ENCODE data around the gene CD300LG. TPM values are rescaled to one million over a fixed set of nuclear protein-coding genes. Genes with fewer than 3 reads are reported as not detected.

Gene CD300LG
- polyA plus RNA-seq, 4 donors = 0.30 to 2.0 (median 0.81) TPM; not detected in 1

DNA sequence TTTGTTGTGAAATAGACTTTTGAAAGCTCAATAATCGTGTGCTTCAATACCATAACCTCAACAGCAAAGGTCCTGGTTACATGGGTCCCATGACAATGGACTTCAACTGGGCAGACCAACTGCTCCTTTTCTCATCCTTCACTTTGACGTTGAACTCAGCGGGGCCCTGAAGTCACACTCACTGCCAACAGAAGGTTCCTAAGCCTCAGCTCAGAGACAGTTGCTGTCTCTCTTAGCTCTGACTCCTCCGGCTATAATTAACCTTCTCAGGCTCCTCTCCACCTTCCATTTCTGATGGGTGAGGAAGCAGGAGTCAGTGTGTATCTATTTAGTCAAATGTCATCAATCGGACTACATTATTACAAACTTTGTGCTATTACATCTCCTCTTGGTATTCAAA is 37.9 kb upstream of the CD300LG start:
- WGBS, 3 donors = 90 to 94% (median 91%) methylated on average over 5 of the region's 5 CpGs
- FAIRE-seq = no peak
- Histone ChIP-seq H3K27ac (ENCODE audit: low read depth in 1 of 3, low read length in 2 of 3) (no peak overlapping the region), H3K4me1 (ENCODE audit: control insufficient read depth in 3 of 3, insufficient read depth in 2 of 3, low read depth in 1 of 3, low read length in 2 of 3) (no peaks in the 10 kb centered on the region), H3K9me3 (ENCODE audit: control insufficient read depth in 2 of 2, insufficient read depth in 1 of 2, low read depth in 1 of 2, low read length in 1 of 2) (no peaks in the 10 kb centered on the region), H3K36me3 (ENCODE audit: control insufficient read depth in 3 of 3, insufficient read depth in 2 of 3, low read depth in 1 of 3, low read length in 3 of 3) (peaks cover 0 to 6% (median 0%) of the 10 kb centered on the region in 3 donors), H3K27me3 (ENCODE audit: control insufficient read depth in 3 of 3, insufficient read depth in 3 of 3, low read length in 3 of 3) (no peaks in the 10 kb centered on the region), H3K4me3 (ENCODE audit: low read depth in 1 of 3, low read length in 3 of 3) (no peak overlapping the region)
- no peak for DNase-seq

- H3K4me1 ChIP-seq (ENCODE audit: control insufficient read depth in 3 of 3, insufficient read depth in 2 of 3, low read depth in 1 of 3, low read length in 2 of 3) = no peaks in the 10 kb centered on the region
- FAIRE-seq (no peak), DNase-seq (no peak)
- no peaks in the 10 kb centered on the region for H3K9me3 ChIP-seq (ENCODE audit: control insufficient read depth in 2 of 2, insufficient read depth in 1 of 2, low read depth in 1 of 2, low read length in 1 of 2)
- H3K27me3 ChIP-seq (ENCODE audit: control insufficient read depth in 3 of 3, insufficient read depth in 3 of 3, low read length in 3 of 3) = no peaks in the 10 kb centered on the region
- H3K27ac ChIP-seq (ENCODE audit: low read depth in 1 of 3, low read length in 2 of 3) = no peak overlapping the region
- WGBS, 3 donors = 80 to 89% (median 84%) methylated on average over 4 of the region's 4 CpGs
- H3K36me3 ChIP-seq (ENCODE audit: control insufficient read depth in 3 of 3, insufficient read depth in 2 of 3, low read depth in 1 of 3, low read length in 3 of 3) = peaks cover 0 to 6% (median 0%) of the 10 kb centered on the region in 3 donors
- no peak overlapping the region for H3K4me3 ChIP-seq (ENCODE audit: low read depth in 1 of 3, low read length in 3 of 3)
Observed at GRCh38 chr17:43810226-43810715, 36.7 kb upstream of the CD300LG start.

- H3K36me3 ChIP-seq (ENCODE audit: control insufficient read depth in 3 of 3, insufficient read depth in 2 of 3, low read depth in 1 of 3, low read length in 3 of 3) = peaks cover 0 to 6% (median 0%) of the 10 kb centered on the region in 3 donors
- no peak for FAIRE-seq
- 84 to 94% (median 85%) methylated on average over 5 of the region's 5 CpGs for WGBS, 3 donors
Observed at GRCh38 chr17:43810823-43811222, 36.2 kb upstream of the CD300LG start.

DNA sequence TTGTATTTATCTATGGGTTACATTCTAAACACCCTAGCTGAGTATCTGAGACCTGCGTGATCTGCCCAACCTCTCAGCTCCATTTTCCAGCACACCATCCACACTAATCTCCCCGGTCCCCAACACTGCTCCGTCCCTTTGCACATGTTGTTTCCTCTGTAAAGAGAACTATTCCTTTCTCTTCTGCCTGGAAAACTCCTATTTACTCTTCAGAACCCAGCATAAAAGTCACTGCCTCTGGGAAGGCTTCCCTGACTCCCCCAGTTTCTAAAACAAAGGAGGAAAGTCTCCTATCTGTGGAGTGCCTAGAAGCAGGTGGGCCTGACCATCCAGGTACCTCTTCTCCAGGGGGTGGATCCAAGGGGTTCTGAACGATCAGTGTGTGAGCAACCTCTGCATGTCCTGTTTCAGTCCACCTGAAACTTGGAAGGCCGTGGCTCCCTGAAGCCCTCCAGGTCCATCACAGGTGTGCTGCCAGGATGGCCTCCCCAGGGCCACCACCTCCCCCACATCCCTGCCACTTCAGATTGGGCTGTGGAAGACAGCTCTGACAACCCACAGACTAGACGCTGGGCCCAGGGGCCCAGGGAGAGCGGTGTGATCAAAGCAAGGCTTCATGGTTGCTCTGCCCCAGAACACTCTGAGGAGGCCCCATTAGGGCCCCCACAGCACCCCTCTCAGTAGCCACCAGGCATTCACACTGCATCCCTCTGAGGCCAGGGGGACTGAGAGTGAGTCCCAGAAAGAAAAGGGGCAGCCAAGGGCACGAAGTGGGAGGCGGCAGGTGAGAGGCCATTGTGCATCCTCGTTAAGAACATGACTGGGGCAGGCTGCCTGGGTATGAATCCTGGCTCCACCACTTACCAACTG is 34.3 kb upstream of the CD300LG start:
- WGBS, 3 donors = 89 to 93% (median 92%) methylated on average over 10 of the region's 10 CpGs
- Histone ChIP-seq H3K9me3 (ENCODE audit: control insufficient read depth in 2 of 2, insufficient read depth in 1 of 2, low read depth in 1 of 2, low read length in 1 of 2) (no peaks in the 10 kb centered on the region), H3K4me3 (ENCODE audit: low read depth in 1 of 3, low read length in 3 of 3) (no peak overlapping the region), H3K4me1 (ENCODE audit: control insufficient read depth in 3 of 3, insufficient read depth in 2 of 3, low read depth in 1 of 3, low read length in 2 of 3) (peaks cover 0 to 6% (median 5%) of the 10 kb centered on the region in 3 donors), H3K27ac (ENCODE audit: low read depth in 1 of 3, low read length in 2 of 3) (no peak overlapping the region), H3K36me3 (ENCODE audit: control insufficient read depth in 3 of 3, insufficient read depth in 2 of 3, low read depth in 1 of 3, low read length in 3 of 3) (peaks cover 0 to 17% (median 0%) of the 10 kb centered on the region in 3 donors), H3K27me3 (ENCODE audit: control insufficient read depth in 3 of 3, insufficient read depth in 3 of 3, low read length in 3 of 3) (no peaks in the 10 kb centered on the region)
- FAIRE-seq (no peak), DNase-seq (no peak)

More at GRCh38 chr17:43810823-43811222, 36.2 kb upstream of the CD300LG start:
- H3K9me3 ChIP-seq (ENCODE audit: control insufficient read depth in 2 of 2, insufficient read depth in 1 of 2, low read depth in 1 of 2, low read length in 1 of 2) = no peaks in the 10 kb centered on the region
- DNase-seq = no peak
- H3K27me3 ChIP-seq (ENCODE audit: control insufficient read depth in 3 of 3, insufficient read depth in 3 of 3, low read length in 3 of 3) = no peaks in the 10 kb centered on the region
- H3K27ac ChIP-seq (ENCODE audit: low read depth in 1 of 3, low read length in 2 of 3) = no peak overlapping the region
- H3K4me1 ChIP-seq (ENCODE audit: control insufficient read depth in 3 of 3, insufficient read depth in 2 of 3, low read depth in 1 of 3, low read length in 2 of 3) = no peaks in the 10 kb centered on the region
- no peak overlapping the region for H3K4me3 ChIP-seq (ENCODE audit: low read depth in 1 of 3, low read length in 3 of 3)

DNA sequence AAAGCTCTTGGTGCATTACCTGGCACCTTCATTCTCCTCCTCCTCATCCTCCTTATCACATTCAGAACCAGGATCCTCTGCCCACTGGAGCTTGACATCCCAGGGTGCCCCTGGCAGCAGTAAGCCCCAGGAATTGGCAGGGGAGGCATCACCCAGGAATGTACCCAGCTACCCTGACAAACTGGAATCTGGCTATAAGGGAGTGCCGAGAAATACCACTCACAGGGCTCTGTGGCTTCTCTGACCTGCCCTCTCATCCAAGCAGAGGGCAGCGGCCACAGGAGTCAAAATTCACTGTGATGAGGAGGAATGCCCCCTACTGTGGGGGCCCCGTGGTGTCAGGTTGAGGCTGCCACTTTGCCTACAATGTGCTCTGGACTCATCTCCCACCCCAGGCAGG is 33.6 kb upstream of the CD300LG start:
- DNase-seq (no peak), FAIRE-seq (no peak)
- Histone ChIP-seq H3K9me3 (ENCODE audit: control insufficient read depth in 2 of 2, insufficient read depth in 1 of 2, low read depth in 1 of 2, low read length in 1 of 2) (no peaks in the 10 kb centered on the region), H3K36me3 (ENCODE audit: control insufficient read depth in 3 of 3, insufficient read depth in 2 of 3, low read depth in 1 of 3, low read length in 3 of 3) (peaks cover 0 to 17% (median 0%) of the 10 kb centered on the region in 3 donors), H3K27me3 (ENCODE audit: control insufficient read depth in 3 of 3, insufficient read depth in 3 of 3, low read length in 3 of 3) (no peaks in the 10 kb centered on the region), H3K27ac (ENCODE audit: low read depth in 1 of 3, low read length in 2 of 3) (no peak overlapping the region), H3K4me1 (ENCODE audit: control insufficient read depth in 3 of 3, insufficient read depth in 2 of 3, low read depth in 1 of 3, low read length in 2 of 3) (peaks cover 0 to 6% (median 5%) of the 10 kb centered on the region in 3 donors), H3K4me3 (ENCODE audit: low read depth in 1 of 3, low read length in 3 of 3) (no peak overlapping the region)
- WGBS, 3 donors = 87 to 90% (median 88%) methylated on average over 3 of the region's 3 CpGs

GRCh38 chr17:43814026-43814425 is 33.0 kb upstream of the CD300LG start:
- Histone ChIP-seq H3K9me3 (ENCODE audit: control insufficient read depth in 2 of 2, insufficient read depth in 1 of 2, low read depth in 1 of 2, low read length in 1 of 2) (no peaks in the 10 kb centered on the region), H3K36me3 (ENCODE audit: control insufficient read depth in 3 of 3, insufficient read depth in 2 of 3, low read depth in 1 of 3, low read length in 3 of 3) (peaks cover 0 to 17% (median 0%) of the 10 kb centered on the region in 3 donors), H3K4me1 (ENCODE audit: control insufficient read depth in 3 of 3, insufficient read depth in 2 of 3, low read depth in 1 of 3, low read length in 2 of 3) (peaks cover 0 to 6% (median 5%) of the 10 kb centered on the region in 3 donors), H3K27me3 (ENCODE audit: control insufficient read depth in 3 of 3, insufficient read depth in 3 of 3, low read length in 3 of 3) (no peaks in the 10 kb centered on the region), H3K4me3 (ENCODE audit: low read depth in 1 of 3, low read length in 3 of 3) (no peak overlapping the region), H3K27ac (ENCODE audit: low read depth in 1 of 3, low read length in 2 of 3) (no peak overlapping the region)
- FAIRE-seq (no peak), DNase-seq (no peak)
- WGBS, 3 donors = 81 to 85% (median 82%) methylated on average over 12 of the region's 12 CpGs

DNA sequence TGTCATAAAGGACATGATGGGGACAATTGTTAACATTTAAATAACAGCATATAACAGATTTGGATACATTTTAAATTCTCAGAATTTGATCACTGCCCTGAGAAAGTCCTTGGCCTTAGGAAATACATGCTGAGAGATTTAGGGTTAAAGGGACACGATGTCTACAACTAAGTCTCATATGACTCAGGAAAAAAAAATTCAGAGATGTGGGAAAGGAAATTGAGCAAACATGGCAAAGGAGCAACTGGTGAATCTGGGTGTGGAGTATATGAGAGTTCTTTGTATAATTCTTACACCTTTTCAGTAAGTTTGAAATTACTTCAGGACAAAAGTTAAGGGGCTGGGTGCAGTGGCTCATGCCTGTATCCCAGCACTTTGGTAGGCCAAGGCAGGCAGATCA is 32.3 kb upstream of the CD300LG start:
- Histone ChIP-seq H3K9me3 (ENCODE audit: control insufficient read depth in 2 of 2, insufficient read depth in 1 of 2, low read depth in 1 of 2, low read length in 1 of 2) (no peaks in the 10 kb centered on the region), H3K36me3 (ENCODE audit: control insufficient read depth in 3 of 3, insufficient read depth in 2 of 3, low read depth in 1 of 3, low read length in 3 of 3) (peaks cover 0 to 17% (median 0%) of the 10 kb centered on the region in 3 donors), H3K4me3 (ENCODE audit: low read depth in 1 of 3, low read length in 3 of 3) (no peak overlapping the region), H3K4me1 (ENCODE audit: control insufficient read depth in 3 of 3, insufficient read depth in 2 of 3, low read depth in 1 of 3, low read length in 2 of 3) (peaks cover 0 to 6% (median 5%) of the 10 kb centered on the region in 3 donors), H3K27ac (ENCODE audit: low read depth in 1 of 3, low read length in 2 of 3) (no peak overlapping the region), H3K27me3 (ENCODE audit: control insufficient read depth in 3 of 3, insufficient read depth in 3 of 3, low read length in 3 of 3) (no peaks in the 10 kb centered on the region)
- DNase-seq = no peak
- WGBS, 3 donors = 24 to 44% (median 25%) methylated on average over 1 of the region's 1 CpG
- FAIRE-seq = no peak

GRCh38 chr17:43816336-43817320 is 30.3 kb upstream of the CD300LG start:
- DNase-seq = peak; percentile 30 to 65
- H3K27ac ChIP-seq (ENCODE audit: low read depth in 1 of 3, low read length in 2 of 3) = no peak overlapping the region
- peaks cover 0 to 17% (median 0%) of the 10 kb centered on the region in 3 donors for H3K36me3 ChIP-seq (ENCODE audit: control insufficient read depth in 3 of 3, insufficient read depth in 2 of 3, low read depth in 1 of 3, low read length in 3 of 3)
- WGBS, 3 donors = 49 to 80% (median 68%) methylated on average over 23 to 24 of the region's 24 CpGs
- FAIRE-seq = no peak
- no peaks in the 10 kb centered on the region for H3K9me3 ChIP-seq (ENCODE audit: control insufficient read depth in 2 of 2, insufficient read depth in 1 of 2, low read depth in 1 of 2, low read length in 1 of 2)
- H3K27me3 ChIP-seq (ENCODE audit: control insufficient read depth in 3 of 3, insufficient read depth in 3 of 3, low read length in 3 of 3) = no peaks in the 10 kb centered on the region
- peaks cover 0 to 6% (median 5%) of the 10 kb centered on the region in 3 donors for H3K4me1 ChIP-seq (ENCODE audit: control insufficient read depth in 3 of 3, insufficient read depth in 2 of 3, low read depth in 1 of 3, low read length in 2 of 3)
- no peak overlapping the region for H3K4me3 ChIP-seq (ENCODE audit: low read depth in 1 of 3, low read length in 3 of 3)

Data from small intestine (tissue), 7 donors.